GM18951 (cell line): Measurements from ENCODE around the gene INMT.
"Not testable (repeated sequence)": the region's sequence is repeated elsewhere in the genome, so short reads cannot be mapped to it uniquely, and the experiment has no call there.

Experiments used
- POLR2A ChIP-seq: IDR thresholded peaks from 4 replicates; pipeline ENCODE4 v1.6.1; 2011; ENCODE audit warnings: mild to moderate bottlenecking; ENCODE audit not compliant: insufficient read length, insufficient read depth; ENCODE audit errors: extremely low read depth
- in situ Hi-C: fragments of 300-500 bp; cut with MboI; formaldehyde crosslinking; loops from one replicate; pipeline ENCODE4 v1.12.0; 2022; ENCODE audit warnings: low sequenced_read_pairs, mixed read lengths, inconsistent platforms; ENCODE audit not compliant: unreplicated experiment

INMT gene

GRCh38 chr7:30717181-30717580 is 34.8 kb upstream of the INMT start:
- no peak for TF ChIP-seq POLR2A
- in situ Hi-C loops, result no loop called here

GRCh38 chr7:30719434-30719833 is 32.5 kb upstream of the INMT start:
- in situ Hi-C loops, result not testable (repeated sequence)

DNA sequence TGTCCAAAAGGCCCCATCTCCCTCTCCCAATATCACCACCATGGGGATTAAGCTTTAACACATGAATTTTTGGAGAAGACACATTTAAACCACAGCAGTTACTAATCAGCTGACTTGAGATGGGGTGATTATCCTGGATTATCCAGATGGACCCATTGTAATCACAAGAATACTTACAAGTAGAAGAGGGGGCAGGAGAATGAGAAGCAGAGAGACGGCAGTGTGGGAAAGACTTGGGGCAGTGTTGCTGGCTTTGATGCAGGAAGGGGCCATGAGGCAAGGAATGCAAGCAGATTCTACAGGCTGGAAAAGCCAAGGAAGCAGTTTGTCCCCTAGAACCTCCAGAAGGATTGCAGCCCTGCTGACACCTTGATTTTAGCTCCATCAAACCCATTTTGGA is 30.7 kb upstream of the INMT start:
- in situ Hi-C loops, result no loop called here
- TF ChIP-seq POLR2A, result no peak

DNA sequence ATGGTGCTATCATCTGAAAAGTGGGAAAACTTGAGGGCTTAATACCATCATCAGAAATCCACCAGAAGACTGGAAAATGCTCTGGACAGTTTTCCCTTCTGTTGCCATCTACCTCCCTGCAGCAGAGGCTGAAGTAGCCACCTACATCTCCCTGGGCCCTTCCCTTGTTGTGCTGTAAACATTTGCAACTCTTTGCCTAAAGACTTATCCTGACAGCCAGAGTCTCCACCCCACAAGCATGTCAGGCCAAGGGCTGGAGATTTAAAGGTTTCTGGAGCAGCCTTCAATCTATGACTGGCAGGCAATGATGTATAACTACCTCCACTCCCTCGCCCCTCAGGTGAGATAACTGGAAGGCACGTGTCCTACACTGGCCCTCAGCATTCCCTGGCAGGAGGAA is 29.7 kb upstream of the INMT start:
- in situ Hi-C loops, result no loop called here

GRCh38 chr7:30722671-30723070 is 29.3 kb upstream of the INMT start:
- in situ Hi-C loops, result no loop called here
- no peak for TF ChIP-seq POLR2A

More for the DNA sequence above, 29.7 kb upstream of the INMT start:
- TF ChIP-seq POLR2A, result no peak

GRCh38 chr7:30723776-30724175 is 28.2 kb upstream of the INMT start:
- no peak for TF ChIP-seq POLR2A
- in situ Hi-C loops, result no loop called here

DNA sequence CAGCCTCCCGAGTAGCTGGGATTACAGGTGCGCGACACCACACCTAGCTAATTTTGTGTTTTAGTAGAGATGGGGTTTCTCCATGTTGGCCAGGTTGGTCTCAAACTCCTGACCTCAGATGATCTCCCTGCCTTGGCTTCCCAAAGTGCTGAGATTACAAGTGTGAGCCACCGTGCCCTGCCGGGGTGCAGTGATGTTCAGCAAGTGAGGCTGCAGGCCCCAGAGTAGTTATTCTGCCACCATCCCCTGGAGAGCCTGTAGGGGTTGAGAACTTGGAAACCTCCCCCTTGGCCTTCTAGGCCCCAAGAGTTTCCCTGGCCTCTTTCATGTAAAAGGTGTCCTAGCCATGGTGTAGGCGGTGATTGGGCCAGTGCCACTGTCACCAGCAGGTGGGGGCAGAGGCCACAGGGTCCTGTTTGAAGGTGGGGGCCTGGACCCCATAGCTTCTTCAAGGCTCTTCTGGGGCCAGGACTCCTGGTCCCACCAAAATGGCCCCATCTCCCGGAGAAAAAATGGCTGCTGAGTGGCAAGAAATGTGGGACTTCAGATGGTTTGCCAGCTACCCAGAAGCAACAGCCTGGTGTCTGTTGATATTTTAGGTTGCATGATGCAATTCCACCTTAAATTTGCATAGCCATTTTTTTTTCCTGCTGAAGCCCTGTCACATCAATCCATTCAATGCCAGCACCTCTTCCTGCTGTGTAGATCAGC is 25.5 kb upstream of the INMT start:
- in situ Hi-C loops, result no loop called here
- no peak for TF ChIP-seq POLR2A

DNA sequence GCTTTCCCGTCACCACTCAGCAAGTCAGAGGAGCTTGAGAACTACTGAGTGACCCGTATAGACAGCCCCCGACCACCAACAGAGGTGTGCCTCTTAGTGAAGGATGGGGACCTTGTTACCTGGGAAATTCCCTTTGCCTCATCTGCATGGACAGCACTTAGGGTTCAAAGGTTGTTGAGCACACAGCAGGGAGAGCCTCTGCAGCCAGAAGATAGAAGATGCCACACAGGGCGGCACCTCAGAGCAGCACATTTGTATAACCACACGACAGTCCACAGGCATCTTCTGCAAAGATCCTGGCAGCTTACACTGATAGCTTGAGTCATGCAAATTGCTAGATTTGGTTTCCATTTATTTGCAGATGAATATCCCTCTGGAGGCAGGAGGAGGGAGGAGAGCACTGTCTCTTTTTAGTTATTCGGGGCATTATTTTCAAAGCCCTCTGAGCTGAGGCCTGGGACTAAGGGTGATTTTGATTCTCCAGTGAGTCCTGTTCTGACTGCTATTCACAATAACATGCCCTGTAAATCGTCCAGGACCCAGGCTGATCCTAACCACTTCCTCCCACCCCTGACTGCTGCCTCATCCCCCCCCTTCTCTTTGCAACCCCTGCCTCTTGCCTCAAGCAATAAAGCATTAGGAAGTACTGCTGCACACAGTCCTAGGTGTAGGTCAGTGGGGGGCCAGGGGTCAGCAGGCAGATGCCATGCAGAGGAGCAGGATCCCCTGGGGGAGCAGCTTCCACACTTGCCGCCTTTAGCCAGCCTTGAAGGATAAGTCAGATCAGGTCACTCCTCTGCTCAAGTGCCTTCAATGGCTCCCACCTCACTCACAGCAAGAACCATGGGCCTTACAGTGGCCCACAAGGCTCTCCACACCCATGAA is 24.6 kb upstream of the INMT start:
- in situ Hi-C loops, result no loop called here
- no peak for TF ChIP-seq POLR2A

DNA sequence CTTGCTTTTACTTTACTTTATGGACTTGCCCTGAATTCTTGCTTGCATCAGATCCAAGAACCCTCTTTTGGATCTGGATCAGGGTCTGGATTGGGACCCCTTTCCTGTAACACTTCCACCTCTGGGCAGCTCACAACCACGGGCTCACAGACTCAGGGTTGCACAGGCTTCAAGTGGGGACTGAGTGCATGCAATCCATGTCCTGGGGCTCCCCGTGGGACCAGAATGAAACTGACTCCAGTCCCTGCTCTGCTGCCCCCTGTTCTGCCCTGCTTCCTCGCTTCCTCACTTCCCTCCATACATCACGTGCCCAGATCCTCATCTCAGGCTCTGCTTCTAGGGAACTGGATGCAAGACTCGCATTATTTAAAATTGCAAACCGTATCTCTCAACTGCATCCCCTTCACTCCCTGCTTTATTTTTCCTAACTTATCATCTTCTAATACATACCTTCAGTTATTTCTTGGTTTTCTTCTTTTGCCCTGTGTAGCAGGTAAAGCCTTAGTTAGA is 23.3 kb upstream of the INMT start:
- TF ChIP-seq POLR2A, result no peak
- in situ Hi-C loops, result no loop called here

DNA sequence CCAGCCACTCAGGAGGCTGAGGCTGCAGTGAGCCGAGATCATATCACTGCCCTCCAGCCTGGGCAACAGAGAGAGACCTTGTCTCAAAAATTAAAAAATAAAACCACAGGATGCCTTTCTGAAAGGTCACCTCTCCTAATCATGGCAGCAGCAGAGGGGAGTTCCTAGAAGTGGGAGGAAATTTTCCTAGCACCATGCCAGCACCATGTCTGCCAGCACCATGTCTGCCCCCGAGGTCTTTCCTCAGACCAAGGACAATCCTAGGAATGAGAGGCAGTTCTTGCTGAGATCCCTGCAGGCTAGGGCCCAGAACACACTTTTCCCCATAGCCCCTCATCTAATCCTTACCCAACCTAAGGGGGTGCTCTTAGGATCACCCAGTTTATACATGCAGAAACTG is 22.3 kb upstream of the INMT start:
- TF ChIP-seq POLR2A, result no peak
- in situ Hi-C loops, result no loop called here

DNA sequence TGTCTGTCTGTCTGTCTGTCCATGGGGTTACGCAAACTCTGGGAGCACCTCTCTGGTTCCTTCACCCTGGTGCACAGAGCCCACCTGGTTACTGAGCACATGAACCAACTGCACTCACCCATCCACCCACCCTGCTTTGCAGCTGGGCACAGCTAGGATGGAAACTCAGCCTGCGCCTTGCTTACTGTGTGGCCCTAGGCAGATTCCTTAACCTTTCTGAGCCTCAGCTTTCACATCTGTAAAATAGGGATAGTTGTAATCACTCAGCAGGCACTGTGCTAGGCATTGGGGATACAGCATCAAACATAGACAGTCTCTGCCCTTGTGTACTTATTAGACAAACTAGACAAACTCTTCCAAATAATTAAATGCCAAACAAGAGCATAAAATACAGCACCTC is 21.8 kb upstream of the INMT start:
- in situ Hi-C loops, result no loop called here
- no peak for TF ChIP-seq POLR2A

GRCh38 chr7:30730996-30731395 is 20.9 kb upstream of the INMT start:
- no peak for TF ChIP-seq POLR2A
- in situ Hi-C loops, result no loop called here

- in situ Hi-C loops, result no loop called here
- TF ChIP-seq POLR2A, result no peak
Observed at GRCh38 chr7:30731581-30731980, 20.4 kb upstream of the INMT start.

DNA sequence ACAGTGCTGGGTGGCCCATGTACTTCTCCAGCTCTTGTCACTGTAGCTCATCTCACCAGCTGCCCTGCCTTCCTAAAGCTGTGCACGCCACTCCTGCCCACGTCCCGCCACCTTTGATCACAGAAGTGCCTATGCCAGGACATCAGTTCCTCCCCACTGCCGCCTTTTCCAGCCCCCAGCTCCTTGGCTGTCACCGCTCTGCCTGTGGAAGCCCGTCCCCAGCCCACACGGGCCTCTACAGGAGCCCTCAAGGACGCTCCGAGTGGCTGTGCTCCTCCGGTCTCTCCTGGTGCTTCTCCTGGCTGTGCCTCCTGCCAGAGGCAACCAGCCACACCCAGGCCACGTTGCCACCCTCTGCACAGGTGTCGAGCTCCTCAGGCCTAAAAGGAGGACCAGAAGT is 19.3 kb upstream of the INMT start:
- no peak for TF ChIP-seq POLR2A
- in situ Hi-C loops, result no loop called here
